Measurements from ENCODE around the gene PTMS. TPM values are rescaled to one million over a fixed set of nuclear protein-coding genes. Genes with fewer than 3 reads are reported as not detected.

PTMS gene
- total and polyA plus RNA-seq, 2 donors (not counting 3 experiments of a cell fraction or from before 2014, with no cell fraction given) = 555 to 661 TPM

DNA sequence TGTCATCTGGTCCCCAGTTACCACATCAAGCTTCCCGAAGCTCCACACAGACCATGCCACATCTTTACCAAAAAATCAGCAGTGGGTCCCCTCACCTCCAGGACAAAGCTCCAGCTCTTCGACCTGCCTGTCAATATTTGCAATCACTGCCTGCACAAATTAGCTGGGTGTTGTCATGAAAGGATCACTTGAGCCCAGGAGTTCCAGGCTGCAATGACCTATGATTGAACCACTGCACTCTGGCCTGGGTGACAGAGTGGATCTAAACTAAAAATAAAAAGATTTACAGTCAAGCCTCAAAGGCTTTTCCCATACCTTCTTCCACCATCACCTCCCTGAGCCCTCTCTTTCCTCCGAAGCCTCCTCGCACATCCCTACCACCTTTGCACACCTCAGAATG is 30.4 kb downstream of the PTMS start:
- Histone ChIP-seq H3K79me2 (ENCODE audit: control insufficient read depth, insufficient read depth, low read length) (no peaks in the 10 kb centered on the region), H3K9ac (replicated peaks; ENCODE audit: extremely low read depth, insufficient read depth, low read length) (no peak overlapping the region), H2AFZ (ENCODE audit: low read depth, low read length) (no peak overlapping the region), H3K9me1 (replicated peaks; ENCODE audit: control insufficient read depth, extremely low read depth, insufficient read depth, low read length) (no peaks in the 10 kb centered on the region), H3K4me2 (ENCODE audit: insufficient read depth, low read length) (no peak overlapping the region), H3K4me3 (replicated peaks in 1 of 3; ENCODE audit: insufficient read depth in 1 of 3, low read depth in 1 of 3, low read length in 3 of 3) (no peak overlapping the region), H3K4me1 (ENCODE audit: control insufficient read depth, extremely low read depth, insufficient read depth, low read length) (no peaks in the 10 kb centered on the region), H4K20me1 (replicated peaks; ENCODE audit: control insufficient read depth, extremely low read depth, insufficient read depth, low read length) (no peaks in the 10 kb centered on the region), H3K36me3 (ENCODE audit: control insufficient read depth in 2 of 2, extremely low read depth in 1 of 2, insufficient read depth in 2 of 2, low read length in 2 of 2) (no peaks in the 10 kb centered on the region), H3K9me3 (replicated peaks; ENCODE audit: control insufficient read depth, insufficient read depth, low read length) (no peaks in the 10 kb centered on the region), H3K27me3 (ENCODE audit: control insufficient read depth in 2 of 2, insufficient read depth in 2 of 2, low read length in 2 of 2) (peaks cover 10 to 11% of the 10 kb centered on the region in 2 experiments), H3K27ac (ENCODE audit: insufficient read depth, low read depth, low read length) (no peak overlapping the region)
- DNase-seq (ENCODE audit: low read depth, low spot score) = no peak
- ChIA-PET CTCF (interaction anchor here (2.8 kb wide), 1 partner anchor 43 kb away, joined by 14 read pairs; the partner anchor contains the start of gene MLF2), POLR2A (interaction anchor here (0.6 kb wide), 1 partner anchor 70 kb away, joined by 3 read pairs; no protein-coding TSS in a partner anchor)
- no peak for FAIRE-seq
- BruUV-seq (replicated peaks) = no TSS peak
- dilution Hi-C loops (cut with MboI; ENCODE audit: extremely low pct_ligation_motif_present, low sequenced_read_pairs) = no loop called here
- TF ChIP-seq EZH2 (IDR thresholded peaks at IDR 0.05; ENCODE audit: borderline replicate concordance, low read depth, low read length, severe bottlenecking) = no peak
- intact Hi-C loops (cut with micrococcal nuclease) = no loop called here

DNA sequence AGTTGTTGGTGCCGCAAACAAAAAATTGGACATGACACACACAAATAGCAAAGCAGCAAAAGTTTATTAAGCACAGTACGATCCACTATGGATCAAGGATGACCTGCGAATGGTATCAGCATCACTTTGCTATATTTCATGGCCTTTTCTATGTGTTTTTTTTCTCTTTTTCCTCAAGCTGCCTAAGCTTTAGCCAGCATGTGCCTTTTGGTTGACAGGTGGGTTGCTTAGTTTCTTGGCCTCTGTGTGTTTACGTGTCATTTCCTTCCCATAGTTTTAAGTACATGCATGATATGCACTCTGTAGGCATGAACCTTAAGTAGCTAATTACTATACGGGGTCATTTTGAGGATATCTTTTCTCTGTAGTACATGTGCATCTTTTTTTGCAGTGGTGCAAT is 33.0 kb downstream of the PTMS start:
- no peaks in the 10 kb centered on the region for H3K79me2 ChIP-seq (ENCODE audit: control insufficient read depth, insufficient read depth, low read length)
- H3K36me3 ChIP-seq (ENCODE audit: control insufficient read depth in 2 of 2, extremely low read depth in 1 of 2, insufficient read depth in 2 of 2, low read length in 2 of 2) = no peaks in the 10 kb centered on the region
- no peaks in the 10 kb centered on the region for H3K9me3 ChIP-seq (replicated peaks; ENCODE audit: control insufficient read depth, insufficient read depth, low read length)
- H3K4me1 ChIP-seq (ENCODE audit: control insufficient read depth, extremely low read depth, insufficient read depth, low read length) = no peaks in the 10 kb centered on the region
- DNase-seq (ENCODE audit: low read depth, low spot score) (no peak), FAIRE-seq (no peak)
- no peaks in the 10 kb centered on the region for H4K20me1 ChIP-seq (replicated peaks; ENCODE audit: control insufficient read depth, extremely low read depth, insufficient read depth, low read length)
- H2AFZ ChIP-seq (ENCODE audit: low read depth, low read length) = no peak overlapping the region
- no peak overlapping the region for H3K27ac ChIP-seq (ENCODE audit: insufficient read depth, low read depth, low read length)
- no peak overlapping the region for H3K4me3 ChIP-seq (replicated peaks in 1 of 3; ENCODE audit: insufficient read depth in 1 of 3, low read depth in 1 of 3, low read length in 3 of 3)
- dilution Hi-C loops (cut with MboI; ENCODE audit: extremely low pct_ligation_motif_present, low sequenced_read_pairs) = no loop called here
- H3K9ac ChIP-seq (replicated peaks; ENCODE audit: extremely low read depth, insufficient read depth, low read length) = no peak overlapping the region
- POLR2A ChIA-PET = no interaction called here
- intact Hi-C loops (cut with micrococcal nuclease) = no loop called here
- H3K4me2 ChIP-seq (ENCODE audit: insufficient read depth, low read length) = no peak overlapping the region
- CTCF ChIA-PET = no interaction called here
- H3K9me1 ChIP-seq (replicated peaks; ENCODE audit: control insufficient read depth, extremely low read depth, insufficient read depth, low read length) = no peaks in the 10 kb centered on the region
- H3K27me3 ChIP-seq (ENCODE audit: control insufficient read depth in 2 of 2, insufficient read depth in 2 of 2, low read length in 2 of 2) = peaks cover 7 to 9% of the 10 kb centered on the region in 2 experiments
- TF ChIP-seq POLR2AphosphoS5 (IDR thresholded peaks at IDR 0.05; ENCODE audit: insufficient read depth, low read depth, low read length) = no peak
- no peak for TF ChIP-seq MYC (IDR thresholded peaks at IDR 0.05; ENCODE audit: low read depth, low read length)
- TF ChIP-seq GATA2 (IDR thresholded peaks at IDR 0.05; ENCODE audit: insufficient read depth, insufficient read length, low read depth, low read length) = no peak
- no peak for TF ChIP-seq FOS (IDR thresholded peaks at IDR 0.05; ENCODE audit: borderline replicate concordance, insufficient read depth, low read length)
- no peak for TF ChIP-seq POLR2A (IDR thresholded peaks at IDR 0.05; ENCODE audit: low read depth, low read length)
- TF ChIP-seq JUN (IDR thresholded peaks at IDR 0.05; ENCODE audit: borderline replicate concordance, insufficient read depth, insufficient read length, low read depth) = no peak
- TF ChIP-seq, protein P1, sequence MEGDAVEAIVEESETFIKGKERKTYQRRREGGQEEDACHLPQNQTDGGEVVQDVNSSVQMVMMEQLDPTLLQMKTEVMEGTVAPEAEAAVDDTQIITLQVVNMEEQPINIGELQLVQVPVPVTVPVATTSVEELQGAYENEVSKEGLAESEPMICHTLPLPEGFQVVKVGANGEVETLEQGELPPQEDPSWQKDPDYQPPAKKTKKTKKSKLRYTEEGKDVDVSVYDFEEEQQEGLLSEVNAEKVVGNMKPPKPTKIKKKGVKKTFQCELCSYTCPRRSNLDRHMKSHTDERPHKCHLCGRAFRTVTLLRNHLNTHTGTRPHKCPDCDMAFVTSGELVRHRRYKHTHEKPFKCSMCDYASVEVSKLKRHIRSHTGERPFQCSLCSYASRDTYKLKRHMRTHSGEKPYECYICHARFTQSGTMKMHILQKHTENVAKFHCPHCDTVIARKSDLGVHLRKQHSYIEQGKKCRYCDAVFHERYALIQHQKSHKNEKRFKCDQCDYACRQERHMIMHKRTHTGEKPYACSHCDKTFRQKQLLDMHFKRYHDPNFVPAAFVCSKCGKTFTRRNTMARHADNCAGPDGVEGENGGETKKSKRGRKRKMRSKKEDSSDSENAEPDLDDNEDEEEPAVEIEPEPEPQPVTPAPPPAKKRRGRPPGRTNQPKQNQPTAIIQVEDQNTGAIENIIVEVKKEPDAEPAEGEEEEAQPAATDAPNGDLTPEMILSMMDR (IDR thresholded peaks at IDR 0.05; ENCODE audit: extremely low read depth in 1 of 2, insufficient read depth in 1 of 2, low read depth in 1 of 2, low read length in 2 of 2) = no peak
- TF ChIP-seq EZH2 (IDR thresholded peaks at IDR 0.05; ENCODE audit: borderline replicate concordance, low read depth, low read length, severe bottlenecking) = no peak
- TF ChIP-seq, protein P2, sequence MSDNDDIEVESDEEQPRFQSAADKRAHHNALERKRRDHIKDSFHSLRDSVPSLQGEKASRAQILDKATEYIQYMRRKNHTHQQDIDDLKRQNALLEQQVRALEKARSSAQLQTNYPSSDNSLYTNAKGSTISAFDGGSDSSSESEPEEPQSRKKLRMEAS (IDR thresholded peaks at IDR 0.05; ENCODE audit: insufficient read depth, insufficient read length) = no peak
- no TSS peak for BruUV-seq (replicated peaks)
